HG02623 (cell line): ENCODE results near the gene KMT5B.

Source experiments
- ATAC-seq: cut with Tn5 transposase; IDR thresholded peaks from one replicate; pipeline ENCODE4 v1.9.1; 2021; ENCODE audit warnings: moderate library complexity; ENCODE audit not compliant: unreplicated experiment

KMT5B gene

GRCh38 chr11:68146704-68147474 lies 66.2 kb downstream of the KMT5B start:
- ATAC-seq: no peak

- no peak for ATAC-seq
These were observed 67.0 kb downstream of the KMT5B start for GRCh38 chr11:68146010-68146540.

- no peak for ATAC-seq
These were observed 67.8 kb downstream of the KMT5B start for GRCh38 chr11:68145120-68145866.

- ATAC-seq: no peak
These were observed 69.8 kb downstream of the KMT5B start for GRCh38 chr11:68143310-68143689.

- no peak for ATAC-seq
These were observed 70.4 kb downstream of the KMT5B start for GRCh38 chr11:68142441-68143309.

GRCh38 chr11:68142028-68142412 lies 71.1 kb downstream of the KMT5B start:
- no peak for ATAC-seq

- no peak for ATAC-seq
These were observed 71.7 kb downstream of the KMT5B start for GRCh38 chr11:68141246-68142027.

- ATAC-seq: no peak
These were observed 72.4 kb downstream of the KMT5B start for GRCh38 chr11:68140496-68141245.

- ATAC-seq: no peak
These were observed 74.9 kb downstream of the KMT5B start for GRCh38 chr11:68138237-68138636.

- no peak for ATAC-seq
These were observed 75.3 kb downstream of the KMT5B start for GRCh38 chr11:68137833-68138232.

- no peak for ATAC-seq
These were observed 76.2 kb downstream of the KMT5B start for GRCh38 chr11:68136866-68137265.

- no peak for ATAC-seq
These were observed 77.9 kb downstream of the KMT5B start for GRCh38 chr11:68135161-68135560.

GRCh38 chr11:68133761-68134160 lies 79.3 kb downstream of the KMT5B start:
- no peak for ATAC-seq

GRCh38 chr11:68130121-68130520 lies 83.0 kb downstream of the KMT5B start:
- no peak for ATAC-seq

- ATAC-seq: no peak
These were observed 84.3 kb downstream of the KMT5B start for GRCh38 chr11:68128682-68129327.

- ATAC-seq: no peak
These were observed 85.1 kb downstream of the KMT5B start for GRCh38 chr11:68127714-68128681.

GRCh38 chr11:68125164-68125563 lies 87.9 kb downstream of the KMT5B start:
- ATAC-seq: no peak

GRCh38 chr11:68122936-68123539 lies 90.1 kb downstream of the KMT5B start:
- no peak for ATAC-seq
